ENCODE results near the gene FGFR2. TPM values are rescaled to one million over a fixed set of nuclear protein-coding genes. Genes with fewer than 3 reads are reported as not detected.

Gene FGFR2
- total and polyA plus RNA-seq, 4 donors, result 11.4 to 69.9 (median 31.9) TPM

GRCh38 chr10:121589553-121589952 is 8.7 kb downstream of the FGFR2 start:
- Histone ChIP-seq H3K9ac (ENCODE audit: low read depth in 1 of 2, low read length in 2 of 2) (no peak overlapping the region), H3K27me3 (ENCODE audit: control insufficient read depth in 4 of 4, insufficient read depth in 4 of 4, low read length in 3 of 4) (no peaks in the 10 kb centered on the region), H3K36me3 (ENCODE audit: control insufficient read depth in 4 of 4, insufficient read depth in 3 of 4, low read depth in 1 of 4, low read length in 3 of 4) (no peaks in the 10 kb centered on the region), H3K4me3 (ENCODE audit: low read depth in 1 of 3, low read length in 3 of 3) (no peak overlapping the region), H3K27ac (ENCODE audit: low read depth in 1 of 2, low read length in 2 of 2) (no peak overlapping the region), H3K9me3 (ENCODE audit: control insufficient read depth in 4 of 4, low read length in 3 of 4) (no peaks in the 10 kb centered on the region), H3K4me1 (ENCODE audit: control insufficient read depth in 4 of 4, insufficient read depth in 4 of 4, low read length in 3 of 4) (peaks cover 0 to 3% (median 1%) of the 10 kb centered on the region in 4 donors)
- WGBS, result 53% methylated on average over 3 of the region's 3 CpGs
- no peak for DNase-seq (ENCODE audit: low spot score)
- no peak for TF ChIP-seq JUND (IDR thresholded peaks at IDR 0.05)

GRCh38 chr10:121583857-121584256 is 14.4 kb downstream of the FGFR2 start:
- no peak overlapping the region for H3K9ac ChIP-seq (ENCODE audit: low read depth in 1 of 2, low read length in 2 of 2)
- H3K27me3 ChIP-seq (ENCODE audit: control insufficient read depth in 4 of 4, insufficient read depth in 4 of 4, low read length in 3 of 4), result no peaks in the 10 kb centered on the region
- no peak overlapping the region for H3K27ac ChIP-seq (ENCODE audit: low read depth in 1 of 2, low read length in 2 of 2)
- no peak overlapping the region for H3K4me3 ChIP-seq (ENCODE audit: low read depth in 1 of 3, low read length in 3 of 3)
- 89% methylated on average over 1 of the region's 1 CpG for WGBS
- peaks cover 0 to 6% (median 1%) of the 10 kb centered on the region in 4 donors for H3K4me1 ChIP-seq (ENCODE audit: control insufficient read depth in 4 of 4, insufficient read depth in 4 of 4, low read length in 3 of 4)
- H3K9me3 ChIP-seq (ENCODE audit: control insufficient read depth in 4 of 4, low read length in 3 of 4), result no peaks in the 10 kb centered on the region
- H3K36me3 ChIP-seq (ENCODE audit: control insufficient read depth in 4 of 4, insufficient read depth in 3 of 4, low read depth in 1 of 4, low read length in 3 of 4), result no peaks in the 10 kb centered on the region
- no peak for DNase-seq (ENCODE audit: low spot score)
- TF ChIP-seq SP1 (IDR thresholded peaks at IDR 0.05) (no peak), GABPA (IDR thresholded peaks at IDR 0.05 in 1 of 2, conservative IDR thresholded peaks at IDR 0.05 in 1 of 2) (no peak), JUND (IDR thresholded peaks at IDR 0.05) (no peak), EGR1 (IDR thresholded peaks at IDR 0.05; ENCODE audit: low read depth in 2 of 2) (no peak), FOXA1 (IDR thresholded peaks at IDR 0.05) (no peak), RAD21 (IDR thresholded peaks at IDR 0.05) (no peak), NR2F2 (IDR thresholded peaks at IDR 0.05) (no peak), HNF4G (IDR thresholded peaks at IDR 0.05) (no peak), TAF1 (conservative IDR thresholded peaks at IDR 0.05) (no peak), CTCF (IDR thresholded peaks at IDR 0.05; ENCODE audit: low read depth, low read length, missing input control) (no peak), FOXA2 (IDR thresholded peaks at IDR 0.05) (no peak), HNF4A (conservative IDR thresholded peaks at IDR 0.05) (no peak)

GRCh38 chr10:121583258-121583657 is 15.0 kb downstream of the FGFR2 start:
- WGBS, result 88% methylated on average over 6 of the region's 6 CpGs
- Histone ChIP-seq H3K9ac (ENCODE audit: low read depth in 1 of 2, low read length in 2 of 2) (no peak overlapping the region), H3K36me3 (ENCODE audit: control insufficient read depth in 4 of 4, insufficient read depth in 3 of 4, low read depth in 1 of 4, low read length in 3 of 4) (no peaks in the 10 kb centered on the region), H3K9me3 (ENCODE audit: control insufficient read depth in 4 of 4, low read length in 3 of 4) (no peaks in the 10 kb centered on the region), H3K27me3 (ENCODE audit: control insufficient read depth in 4 of 4, insufficient read depth in 4 of 4, low read length in 3 of 4) (no peaks in the 10 kb centered on the region), H3K4me3 (ENCODE audit: low read depth in 1 of 3, low read length in 3 of 3) (no peak overlapping the region), H3K27ac (ENCODE audit: low read depth in 1 of 2, low read length in 2 of 2) (no peak overlapping the region), H3K4me1 (ENCODE audit: control insufficient read depth in 4 of 4, insufficient read depth in 4 of 4, low read length in 3 of 4) (peaks cover 0 to 8% (median 0%) of the 10 kb centered on the region in 4 donors)
- TF ChIP-seq FOXA2 (IDR thresholded peaks at IDR 0.05) (no peak), NR2F2 (IDR thresholded peaks at IDR 0.05) (no peak)
- DNase-seq (ENCODE audit: low spot score), result no peak

Data from liver (tissue), 9 donors.